Progenitor cell of endocrine pancreas (in vitro differentiated cells): Measurements from ENCODE around the gene TRIM56. TPM values are rescaled to one million over a fixed set of nuclear protein-coding genes. Genes with fewer than 3 reads are reported as not detected.
A peak's percentile ranks its signal among the peaks of the same experiment; 100 is the strongest.

Experiments
- DNase-seq: peaks from one replicate; pipeline ENCODE4 v3.0.0; 2021; ENCODE audit warnings: low spot score; ENCODE audit not compliant: unreplicated experiment
- H3K27ac Mint-ChIP-seq: 2 replicates; pipeline ENCODE4 v1.8.0; 2021; ENCODE audit warnings: mild to moderate bottlenecking, moderate library complexity, mixed read lengths
- H3K27me3 Mint-ChIP-seq: 2 replicates; pipeline ENCODE4 v1.8.0; 2021; ENCODE audit warnings: mixed read lengths
- H3K36me3 Mint-ChIP-seq: 2 replicates; pipeline ENCODE4 v1.8.0; 2022; ENCODE audit warnings: mixed read lengths; ENCODE audit not compliant: insufficient read depth
- H3K4me1 Mint-ChIP-seq: 2 replicates; pipeline ENCODE4 v1.8.0; 2021; ENCODE audit warnings: low read depth, mixed read lengths
- H3K4me3 Mint-ChIP-seq: 2 replicates; pipeline ENCODE4 v1.8.0; 2021; ENCODE audit warnings: low read depth, mild to moderate bottlenecking, moderate library complexity, mixed read lengths
- H3K9me3 Mint-ChIP-seq: 2 replicates; pipeline ENCODE4 v1.8.0; 2021; ENCODE audit warnings: low read depth, mixed read lengths
- total RNA-seq: library from RNA; stranded (reverse); gene quantifications from 2 replicates; pipeline ENCODE4 v1.2.1, GENCODE V29; 2021
- TF ChIP-seq, protein P1 (sequence below): fragments of 200-600 bp; sonication (generic); IDR thresholded peaks from one replicate; pipeline ENCODE4 v1.5.0; 2021; ENCODE audit warnings: antibody characterized with exemption, mild to moderate bottlenecking; ENCODE audit not compliant: unreplicated experiment

TRIM56 gene
- total RNA-seq, 1 donor from 2014 or later, result 19.3 TPM

GRCh38 chr7:101133621-101134398 is 48.5 kb downstream of the TRIM56 start:
- no peaks in the 10 kb centered on the region for H3K4me1 Mint-ChIP-seq
- H3K27me3 Mint-ChIP-seq, result peaks cover 42% of the 10 kb centered on the region
- no peak overlapping the region for H3K4me3 Mint-ChIP-seq
- no peaks in the 10 kb centered on the region for H3K36me3 Mint-ChIP-seq
- TF ChIP-seq, protein P1, sequence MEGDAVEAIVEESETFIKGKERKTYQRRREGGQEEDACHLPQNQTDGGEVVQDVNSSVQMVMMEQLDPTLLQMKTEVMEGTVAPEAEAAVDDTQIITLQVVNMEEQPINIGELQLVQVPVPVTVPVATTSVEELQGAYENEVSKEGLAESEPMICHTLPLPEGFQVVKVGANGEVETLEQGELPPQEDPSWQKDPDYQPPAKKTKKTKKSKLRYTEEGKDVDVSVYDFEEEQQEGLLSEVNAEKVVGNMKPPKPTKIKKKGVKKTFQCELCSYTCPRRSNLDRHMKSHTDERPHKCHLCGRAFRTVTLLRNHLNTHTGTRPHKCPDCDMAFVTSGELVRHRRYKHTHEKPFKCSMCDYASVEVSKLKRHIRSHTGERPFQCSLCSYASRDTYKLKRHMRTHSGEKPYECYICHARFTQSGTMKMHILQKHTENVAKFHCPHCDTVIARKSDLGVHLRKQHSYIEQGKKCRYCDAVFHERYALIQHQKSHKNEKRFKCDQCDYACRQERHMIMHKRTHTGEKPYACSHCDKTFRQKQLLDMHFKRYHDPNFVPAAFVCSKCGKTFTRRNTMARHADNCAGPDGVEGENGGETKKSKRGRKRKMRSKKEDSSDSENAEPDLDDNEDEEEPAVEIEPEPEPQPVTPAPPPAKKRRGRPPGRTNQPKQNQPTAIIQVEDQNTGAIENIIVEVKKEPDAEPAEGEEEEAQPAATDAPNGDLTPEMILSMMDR, result no peak
- no peaks in the 10 kb centered on the region for H3K9me3 Mint-ChIP-seq
- no peak overlapping the region for H3K27ac Mint-ChIP-seq
- no peak for DNase-seq

GRCh38 chr7:101134399-101134980 is 49.2 kb downstream of the TRIM56 start:
- H3K4me3 Mint-ChIP-seq, result no peak overlapping the region
- H3K36me3 Mint-ChIP-seq, result no peaks in the 10 kb centered on the region
- H3K4me1 Mint-ChIP-seq, result no peaks in the 10 kb centered on the region
- H3K27me3 Mint-ChIP-seq, result peaks cover 42% of the 10 kb centered on the region
- TF ChIP-seq, protein P1, result no peak
- H3K27ac Mint-ChIP-seq, result no peak overlapping the region
- DNase-seq, result no peak
- H3K9me3 Mint-ChIP-seq, result no peaks in the 10 kb centered on the region

DNA sequence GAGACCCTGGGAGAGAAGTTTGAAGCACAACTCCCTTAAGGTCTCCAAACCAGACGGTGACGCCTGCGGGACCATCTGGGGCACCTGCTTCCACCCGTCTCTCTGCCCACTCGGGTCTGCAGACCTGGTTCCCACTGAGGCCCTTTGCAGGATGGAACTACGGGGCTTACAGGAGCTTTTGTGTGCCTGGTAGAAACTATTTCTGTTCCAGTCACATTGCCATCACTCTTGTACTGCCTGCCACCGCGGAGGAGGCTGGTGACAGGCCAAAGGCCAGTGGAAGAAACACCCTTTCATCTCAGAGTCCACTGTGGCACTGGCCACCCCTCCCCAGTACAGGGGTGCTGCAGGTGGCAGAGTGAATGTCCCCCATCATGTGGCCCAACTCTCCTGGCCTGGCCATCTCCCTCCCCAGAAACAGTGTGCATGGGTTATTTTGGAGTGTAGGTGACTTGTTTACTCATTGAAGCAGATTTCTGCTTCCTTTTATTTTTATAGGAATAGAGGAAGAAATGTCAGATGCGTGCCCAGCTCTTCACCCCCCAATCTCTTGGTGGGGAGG is 52.5 kb downstream of the TRIM56 start:
- TF ChIP-seq, protein P1, result no peak
- no peak for DNase-seq
- H3K9me3 Mint-ChIP-seq, result no peaks in the 10 kb centered on the region
- no peak overlapping the region for H3K4me3 Mint-ChIP-seq
- no peaks in the 10 kb centered on the region for H3K36me3 Mint-ChIP-seq
- H3K27me3 Mint-ChIP-seq, result peaks cover 37% of the 10 kb centered on the region
- H3K4me1 Mint-ChIP-seq, result peaks cover 1% of the 10 kb centered on the region
- H3K27ac Mint-ChIP-seq, result no peak overlapping the region

- Mint-ChIP-seq H3K27ac (peak overlapping the region; percentile 94), H3K27me3 (peaks cover 39% of the 10 kb centered on the region), H3K36me3 (no peaks in the 10 kb centered on the region), H3K9me3 (no peaks in the 10 kb centered on the region), H3K4me3 (peak overlapping the region; percentile 63), H3K4me1 (peaks cover 1% of the 10 kb centered on the region)
- TF ChIP-seq, protein P1, result peak; percentile 87
- DNase-seq, result peak; percentile 32
Measured at GRCh38 chr7:101138213-101138870, 53.1 kb downstream of the TRIM56 start.

DNA sequence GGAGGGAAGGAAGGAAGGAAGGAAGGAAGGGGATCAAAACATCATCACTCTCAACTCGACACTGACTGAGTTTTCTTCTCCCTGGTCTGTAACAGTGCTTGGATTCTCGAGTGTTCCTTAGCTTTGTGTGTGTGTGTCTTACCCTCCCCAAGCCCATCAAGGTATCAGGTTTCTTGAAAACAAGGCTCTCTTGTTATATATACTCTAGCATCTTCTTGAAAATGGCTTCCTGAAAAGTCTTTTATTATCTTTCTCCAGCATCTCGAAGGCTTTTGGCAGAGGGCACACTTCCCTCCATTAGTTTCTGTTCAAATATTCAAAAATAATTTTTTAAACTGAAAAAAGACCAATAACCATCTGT is 55.0 kb downstream of the TRIM56 start:
- TF ChIP-seq, protein P1, result no peak
- Mint-ChIP-seq H3K4me1 (peaks cover 3% of the 10 kb centered on the region), H3K27ac (peak overlapping the region; percentile 41), H3K4me3 (no peak overlapping the region), H3K9me3 (no peaks in the 10 kb centered on the region), H3K36me3 (no peaks in the 10 kb centered on the region), H3K27me3 (peaks cover 28% of the 10 kb centered on the region)
- no peak for DNase-seq
